H4 (cell line): Measurements from ENCODE around the gene SYT7. TPM values are rescaled to one million over a fixed set of nuclear protein-coding genes. Genes with fewer than 3 reads are reported as not detected.
"Not testable (repeated sequence)": the region's sequence is repeated elsewhere in the genome, so short reads cannot be mapped to it uniquely, and the experiment has no call there.

Experiments
- DNase-seq: peaks from one replicate; pipeline ENCODE4 v3.0.0-alpha.2; 2015; ENCODE audit warnings: low spot score
- total RNA-seq: library from RNA; depleted of rRNA; stranded (reverse); fragments of >200 nt; shearing (Covaris generic); gene quantifications from 2 replicates; pipeline ENCODE4 v1.2.3, GENCODE V29; 2014; rRNA removed

The SYT7 gene
- total RNA-seq, result 1.9 and 10.8 TPM in 2 replicates

DNA sequence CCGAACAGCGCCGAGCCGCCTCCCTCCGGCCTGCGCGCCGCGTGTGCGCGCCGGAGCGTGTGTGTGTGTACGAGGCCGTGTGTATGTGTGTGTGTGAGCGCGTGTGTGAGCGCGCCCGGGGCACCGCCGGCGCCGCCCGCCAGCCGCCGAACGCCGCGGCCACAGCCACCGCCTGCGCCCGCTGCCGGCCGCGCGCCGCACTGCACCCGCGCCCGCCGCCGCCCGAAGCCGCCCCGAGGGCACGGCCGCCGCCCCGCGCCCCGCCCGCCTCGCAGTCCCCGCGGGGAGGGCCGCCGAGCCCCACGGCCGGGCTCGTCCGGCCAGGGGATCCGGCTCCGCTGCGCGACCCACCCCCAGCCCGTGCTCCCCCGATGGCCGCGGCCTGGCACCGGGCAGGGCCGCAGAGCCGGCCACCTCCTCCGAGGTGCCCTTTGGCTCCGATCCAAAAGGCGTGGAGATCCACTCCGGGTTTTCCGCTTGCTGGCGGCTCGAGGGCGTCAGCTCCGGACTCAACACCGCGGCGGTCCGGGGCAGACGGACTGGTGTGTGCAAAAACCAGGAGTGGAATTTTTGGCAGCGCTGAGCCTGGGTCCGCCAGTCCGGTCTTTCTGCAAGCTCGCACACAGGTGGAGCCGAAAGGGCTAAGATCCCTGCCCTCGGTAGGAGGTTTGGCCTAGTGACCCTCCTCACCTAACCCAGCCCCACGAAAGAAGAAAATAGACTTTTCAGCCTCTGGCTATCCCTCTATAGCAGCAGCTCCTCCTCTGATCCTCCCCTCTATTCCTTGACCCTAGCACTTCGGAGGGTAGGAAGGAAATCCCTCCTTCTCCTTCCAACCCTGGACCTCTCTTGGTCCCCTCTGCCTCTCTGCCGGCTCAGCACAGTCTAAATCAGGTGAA, at the start of gene SYT7:
Gene SYT7, minus strand, starts transcription at position 47 of the 899 bp plus-strand sequence. CDS start 256 bp downstream, outside the sequence.
- DNase-seq, result peak; percentile 89

- no peak for DNase-seq
Measured at GRCh38 chr11:61630089-61630488, 49.2 kb upstream of the SYT7 start.

DNA sequence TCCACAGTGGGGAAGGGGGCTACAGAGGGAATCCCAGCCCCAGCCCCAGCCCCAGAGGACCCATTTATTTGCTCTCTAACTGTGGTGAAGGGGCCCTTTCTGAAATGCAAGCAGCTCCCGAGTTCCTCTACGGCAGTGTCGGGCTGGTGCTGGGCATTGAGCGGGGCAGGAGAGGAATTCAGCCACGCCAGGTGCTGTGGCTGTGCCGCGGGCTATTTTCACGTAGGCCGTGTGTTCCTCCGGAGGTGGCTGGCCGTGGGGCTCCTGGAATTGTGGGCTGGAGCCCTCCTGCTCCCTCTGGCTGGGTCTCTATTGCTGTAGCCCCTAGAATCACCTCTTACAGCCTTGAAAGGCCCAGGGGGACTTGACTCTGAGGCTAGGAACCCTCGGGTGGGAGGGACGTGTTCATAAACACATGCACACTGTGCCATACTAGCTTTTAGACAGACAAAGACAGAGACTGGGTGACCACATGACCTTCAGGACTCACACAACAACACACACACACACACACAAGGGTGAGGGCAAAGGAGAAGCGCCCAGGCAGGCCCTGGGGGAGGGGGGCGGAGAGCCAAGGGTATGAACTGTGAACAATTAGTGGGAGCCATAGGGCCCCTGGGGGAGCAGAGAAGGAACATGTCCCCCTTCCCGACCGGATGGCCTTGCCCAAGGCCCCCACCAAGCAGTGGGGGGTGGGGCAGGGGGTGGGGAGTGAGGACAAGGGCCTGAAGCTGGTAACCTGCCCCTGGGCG, 48.4 kb upstream of the SYT7 start:
- DNase-seq, result no peak

GRCh38 chr11:61628662-61628970, 47.7 kb upstream of the SYT7 start:
- no peak for DNase-seq

- peak; percentile 31 for DNase-seq
Measured at GRCh38 chr11:61627850-61628661, 47.2 kb upstream of the SYT7 start.

DNA sequence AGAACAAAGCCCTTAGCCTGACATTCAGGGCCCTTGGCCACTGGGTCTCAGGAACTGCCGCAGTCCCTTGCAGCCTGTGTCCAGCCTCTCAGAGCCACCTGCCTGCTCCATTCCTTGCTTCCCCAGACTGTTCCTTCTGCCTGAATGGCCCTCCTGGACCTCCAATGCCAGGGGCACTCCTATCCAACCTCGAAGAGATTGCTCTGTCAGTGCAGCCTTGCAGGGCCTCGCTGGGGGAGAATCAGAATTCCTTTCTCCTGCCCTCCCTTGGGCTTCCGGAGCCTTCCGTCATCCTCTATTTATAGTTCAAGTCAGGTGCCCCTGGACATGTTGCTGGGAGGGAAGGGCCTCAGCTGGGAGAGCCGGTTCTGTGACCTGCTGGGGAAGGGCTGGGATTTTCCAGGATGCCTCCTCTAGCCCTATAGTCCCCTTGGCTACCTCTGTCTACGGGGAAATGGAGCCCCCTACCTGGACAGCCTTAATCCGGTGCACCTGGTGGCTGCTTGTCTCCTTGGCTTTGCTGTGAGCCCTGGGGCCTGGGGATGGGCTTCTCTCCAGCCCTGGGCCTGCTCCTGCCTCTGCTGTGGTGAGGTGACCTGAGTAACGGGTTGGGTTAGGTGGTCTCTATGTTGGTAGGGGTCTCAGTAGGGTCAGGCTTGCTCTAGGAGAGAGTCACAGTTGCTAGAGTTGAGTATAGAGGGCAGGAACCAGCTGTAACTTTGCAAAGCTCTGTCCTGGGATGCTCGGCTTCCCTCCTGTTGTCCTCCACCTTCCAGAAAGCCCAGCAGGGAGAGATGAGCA, 45.9 kb upstream of the SYT7 start:
- DNase-seq, result no peak

GRCh38 chr11:61625525-61625924, 44.6 kb upstream of the SYT7 start:
- DNase-seq, result no peak

GRCh38 chr11:61621917-61622585, 41.2 kb upstream of the SYT7 start:
- DNase-seq, result no peak

- no peak for DNase-seq
Measured at GRCh38 chr11:61619471-61620226, 38.8 kb upstream of the SYT7 start.

GRCh38 chr11:61618978-61619377, 38.1 kb upstream of the SYT7 start:
- no peak for DNase-seq

- no peak for DNase-seq
Measured at GRCh38 chr11:61617515-61617914, 36.6 kb upstream of the SYT7 start.

DNA sequence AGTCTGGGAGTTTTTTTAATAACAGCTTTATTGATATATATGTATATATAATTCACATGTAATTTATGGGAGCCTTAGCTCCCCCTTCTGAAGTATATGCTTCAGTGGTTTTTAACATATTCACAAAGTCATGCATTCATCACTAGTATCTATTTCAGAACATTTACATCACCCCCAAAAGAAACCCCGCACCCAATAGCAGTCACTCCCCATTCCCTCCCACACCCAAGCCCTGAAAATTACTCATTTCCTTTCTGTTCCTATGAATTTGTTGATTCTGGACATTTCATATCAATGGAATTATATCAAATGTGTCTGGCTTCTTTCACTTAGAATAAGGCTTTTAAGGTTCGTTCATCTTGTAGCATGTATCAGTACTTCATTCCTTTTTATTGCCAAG, 35.6 kb upstream of the SYT7 start:
- no peak for DNase-seq

GRCh38 chr11:61614782-61615181, 33.9 kb upstream of the SYT7 start:
- DNase-seq, result not testable (repeated sequence)

GRCh38 chr11:61613870-61614269, 33.0 kb upstream of the SYT7 start:
- no peak for DNase-seq

DNA sequence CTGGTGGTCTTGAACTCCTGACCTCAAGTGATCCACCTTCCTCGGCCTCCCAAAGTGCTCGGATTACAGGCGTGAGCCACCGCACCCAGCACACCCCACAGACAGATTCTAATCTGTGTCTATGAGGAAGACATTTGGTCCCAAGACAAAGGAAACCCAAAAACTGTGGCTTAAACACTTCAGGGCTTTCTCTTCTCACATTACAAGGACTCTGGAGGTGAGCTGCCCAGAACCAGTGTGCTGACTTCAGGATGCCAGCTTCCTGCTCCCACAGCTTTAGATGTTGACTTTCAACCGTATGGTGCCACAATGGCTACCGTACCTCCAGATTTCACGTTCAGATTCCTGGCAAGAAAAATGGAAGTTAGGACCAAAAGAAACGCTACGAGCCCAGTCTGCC, 32.2 kb upstream of the SYT7 start:
- DNase-seq, result no peak

GRCh38 chr11:61611309-61611708, 30.4 kb upstream of the SYT7 start:
- no peak for DNase-seq

- no peak for DNase-seq
Measured at GRCh38 chr11:61610905-61611304, 30.0 kb upstream of the SYT7 start.

GRCh38 chr11:61609980-61610366, 29.1 kb upstream of the SYT7 start:
- no peak for DNase-seq

- no peak for DNase-seq
Measured at GRCh38 chr11:61609000-61609979, 28.4 kb upstream of the SYT7 start.
